Myocyte (in vitro differentiated cells): ENCODE measurements around the gene ACCSL. TPM values are rescaled to one million over a fixed set of nuclear protein-coding genes. Genes with fewer than 3 reads are reported as not detected.
A peak's percentile ranks its signal among the peaks of the same experiment; 100 is the strongest.

Experiments used
- DNase-seq: peaks from one replicate; pipeline ENCODE4 v3.0.0-alpha.2; 2012; ENCODE audit warnings: low read depth
- total RNA-seq: library from RNA; depleted of rRNA; stranded (reverse); fragments of >200 nt; gene quantifications from 2 replicates; pipeline ENCODE4 v1.2.3, GENCODE V29; 2014

ACCSL gene
- total RNA-seq, 1 donor from 2014 or later = not detected

GRCh38 chr11:44017443-44018126 is 30.2 kb upstream of the ACCSL start:
- peak; percentile 40 for DNase-seq

DNA sequence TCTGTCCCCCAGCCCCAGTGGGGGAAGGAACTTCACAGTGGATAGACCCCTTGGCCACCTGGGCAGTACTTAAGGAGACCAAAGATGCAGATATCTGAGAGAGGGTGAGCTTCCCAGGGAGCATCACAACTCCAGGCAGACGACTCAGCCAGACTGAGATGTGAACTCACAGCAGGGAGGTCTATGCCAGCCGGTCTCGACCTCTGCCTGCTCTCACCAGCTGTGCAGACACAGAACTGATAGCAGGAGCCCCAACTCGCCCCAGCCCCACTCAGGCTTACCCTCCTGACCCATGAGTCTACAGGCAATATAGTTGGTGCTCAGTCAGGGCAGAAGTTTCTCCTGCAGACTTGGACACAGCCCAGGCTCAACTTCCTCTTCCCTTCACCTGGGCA is 29.7 kb upstream of the ACCSL start:
- DNase-seq = peak; percentile 16

DNA sequence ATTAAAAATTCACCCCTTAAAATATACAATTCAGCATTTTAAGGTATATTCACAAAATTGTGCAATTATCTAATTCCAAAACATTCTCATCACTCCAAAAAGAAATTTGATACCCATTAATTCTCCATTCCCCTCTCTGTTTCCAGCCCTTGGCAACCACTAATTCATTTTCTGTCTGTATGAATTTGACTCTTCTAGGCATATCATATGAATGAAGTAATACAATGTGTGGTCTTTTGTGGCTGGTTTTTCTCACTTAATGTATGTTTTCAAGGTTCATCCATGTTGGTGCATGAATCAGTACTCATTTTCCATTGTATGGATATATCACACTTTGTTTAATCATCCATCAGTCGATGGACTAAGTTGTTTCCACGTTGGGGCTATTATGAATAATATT is 29.0 kb upstream of the ACCSL start:
- DNase-seq = no peak

DNA sequence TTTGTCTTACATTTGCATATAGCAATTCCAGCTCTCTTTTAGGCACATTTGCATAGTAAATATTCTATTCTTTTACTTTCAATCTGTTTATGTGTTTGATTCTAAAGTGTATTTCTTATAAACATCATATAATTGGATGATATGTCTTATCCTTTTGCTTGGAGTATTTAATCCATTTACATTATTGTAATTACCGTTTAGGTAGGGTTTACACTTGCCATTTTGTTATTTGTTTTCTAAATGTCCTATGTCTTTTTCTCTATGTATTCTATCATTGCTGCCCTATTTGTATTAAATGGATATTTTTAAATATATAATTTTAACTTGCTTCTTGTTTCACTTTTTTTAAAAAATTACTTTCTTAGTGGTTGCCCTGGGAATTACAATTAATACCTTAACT is 22.8 kb upstream of the ACCSL start:
- no peak for DNase-seq

- no peak for DNase-seq
These were observed 22.1 kb upstream of the ACCSL start for GRCh38 chr11:44025727-44026126.

- DNase-seq = no peak
These were observed 19.4 kb upstream of the ACCSL start for GRCh38 chr11:44028401-44028800.

- no peak for DNase-seq
These were observed 18.8 kb upstream of the ACCSL start for GRCh38 chr11:44028816-44029506.

DNA sequence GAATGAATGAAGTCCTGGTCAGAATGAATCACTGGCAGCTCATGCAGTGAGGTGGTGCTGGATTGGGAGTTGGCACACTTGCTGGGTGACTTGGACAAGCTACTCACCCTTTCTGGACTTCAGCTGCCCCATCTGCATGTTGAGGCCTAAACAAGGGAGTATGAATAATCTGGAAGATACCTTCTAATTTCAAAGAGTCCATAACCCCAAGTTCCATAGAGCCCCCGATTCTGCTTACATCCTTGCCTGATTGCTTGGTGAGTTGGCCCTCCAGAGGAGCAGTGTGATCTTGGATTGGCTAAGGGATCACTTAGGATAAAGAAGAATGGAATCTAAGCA is 18.3 kb upstream of the ACCSL start:
- no peak for DNase-seq

GRCh38 chr11:44029977-44030911 is 17.5 kb upstream of the ACCSL start:
- peak; percentile 74 for DNase-seq

- DNase-seq = no peak
These were observed 16.8 kb upstream of the ACCSL start for GRCh38 chr11:44030996-44031395.

- no peak for DNase-seq
These were observed 16.2 kb upstream of the ACCSL start for GRCh38 chr11:44031549-44031948.

DNA sequence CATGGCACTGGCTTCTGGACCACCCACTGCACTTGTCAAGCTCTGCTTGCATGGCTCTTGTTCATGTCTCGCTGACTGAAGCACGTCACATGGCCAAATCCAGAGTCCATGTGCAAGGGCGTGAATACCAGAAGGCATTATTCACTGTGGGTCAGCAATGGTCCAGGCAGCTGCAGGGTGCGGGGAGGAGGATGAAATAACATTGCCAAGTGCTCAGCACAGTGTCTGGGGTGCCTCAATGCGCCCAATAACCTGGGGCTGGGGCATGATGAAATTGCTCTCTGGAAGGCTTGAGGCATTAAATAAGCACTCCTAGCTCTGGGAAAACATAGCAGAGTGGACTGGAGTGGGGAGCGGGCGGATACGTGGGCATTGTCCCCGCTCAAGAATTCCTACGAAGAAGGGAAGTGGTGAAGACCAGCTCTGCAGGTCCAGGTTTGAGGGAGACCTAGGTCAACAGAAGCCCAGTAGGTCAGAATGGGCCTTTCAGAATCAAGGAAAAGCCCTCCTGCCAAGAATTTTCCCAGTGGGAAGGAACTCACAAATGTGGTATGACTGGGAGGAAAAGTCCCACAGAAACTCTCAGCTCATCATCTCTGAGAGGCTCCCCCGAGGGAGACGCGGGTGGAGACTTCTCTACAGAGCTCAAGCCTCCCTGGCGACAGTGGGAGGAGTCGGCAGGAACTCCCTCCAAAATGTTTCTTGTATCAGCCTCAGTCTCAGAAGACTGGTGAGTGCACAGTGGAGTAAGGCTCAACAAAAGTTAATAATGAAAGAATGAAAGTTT is 15.3 kb upstream of the ACCSL start:
- DNase-seq = peak; percentile 90

GRCh38 chr11:44033411-44033850 is 14.3 kb upstream of the ACCSL start:
- no peak for DNase-seq

GRCh38 chr11:44033856-44034255 is 13.9 kb upstream of the ACCSL start:
- no peak for DNase-seq

DNA sequence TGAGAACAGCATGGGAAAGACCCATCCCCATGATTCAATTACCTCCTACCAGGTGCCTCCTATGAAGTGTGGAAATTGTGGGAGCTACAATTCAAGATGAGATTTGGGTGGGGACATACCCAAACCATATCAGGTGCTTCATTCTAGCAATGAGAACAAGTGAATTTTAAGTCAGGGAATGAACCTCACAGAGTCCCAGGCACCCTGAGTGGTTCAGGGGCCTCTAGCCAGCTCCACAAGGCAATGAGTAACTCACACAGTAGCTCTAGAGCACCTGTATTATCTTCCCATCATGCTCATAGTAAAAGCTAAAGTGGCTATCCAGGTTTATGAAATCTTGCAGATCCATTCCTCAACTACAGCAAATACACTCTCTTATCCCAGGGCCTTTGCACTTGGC is 13.1 kb upstream of the ACCSL start:
- DNase-seq = no peak

- DNase-seq = peak; percentile 88
These were observed 10.7 kb upstream of the ACCSL start for GRCh38 chr11:44036811-44037657.

- no peak for DNase-seq
These were observed 10.2 kb upstream of the ACCSL start for GRCh38 chr11:44037658-44037998.

- no peak for DNase-seq
These were observed 4.6 kb upstream of the ACCSL start for GRCh38 chr11:44043157-44043556.

DNA sequence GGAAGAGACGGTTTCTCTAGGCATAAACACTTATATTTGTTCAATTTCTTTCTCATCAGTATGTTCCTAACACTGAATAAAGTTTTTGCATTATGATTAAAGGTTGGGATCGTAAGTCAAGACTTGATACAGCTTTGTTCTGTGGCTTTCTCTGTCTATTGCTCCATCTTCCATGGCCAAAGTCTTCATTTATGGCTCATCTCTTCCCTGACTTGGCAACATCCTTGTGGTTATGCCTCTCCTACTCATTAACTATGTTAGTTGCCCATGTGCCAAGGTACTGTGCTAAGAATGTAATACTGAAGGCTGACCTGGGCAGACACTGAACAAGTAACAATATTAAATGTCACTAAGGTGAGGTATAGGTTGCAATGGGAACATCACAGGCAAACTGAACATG is 1.6 kb upstream of the ACCSL start:
- no peak for DNase-seq

DNA sequence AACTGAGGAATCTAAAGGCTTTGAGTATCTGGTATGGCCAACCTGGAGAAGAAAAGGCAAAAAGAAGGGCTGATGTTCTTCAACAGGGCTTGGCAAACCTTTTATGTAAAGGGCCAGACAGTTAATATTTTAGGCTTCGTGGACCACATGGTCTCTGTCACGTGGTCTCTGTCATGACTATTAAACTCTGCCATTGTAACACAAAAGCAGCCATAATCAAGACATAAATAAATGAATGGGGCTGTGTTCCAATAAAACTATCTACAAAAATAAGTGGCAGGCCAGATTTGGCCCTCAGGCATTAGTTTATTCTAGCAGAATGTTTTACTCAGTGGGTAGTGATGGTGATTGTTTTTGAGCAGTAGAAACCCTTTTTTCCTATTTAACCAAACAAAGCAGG is 483 bp upstream of the ACCSL start:
- no peak for DNase-seq
